WTC11 (cell line): ENCODE measurements around the gene NCMAP.

Source experiments
- ELF4 ChIP-seq: sonication (generic); formaldehyde crosslinking; IDR thresholded peaks from 2 replicates; pipeline ENCODE4 v1.8.1; 2022; ENCODE audit warnings: low read depth, mild to moderate bottlenecking, moderate library complexity, missing genetic modification reagents
- OVOL2 ChIP-seq: fragments of 250-450 bp; sonication (Bioruptor Pico); IDR thresholded peaks from 2 replicates; pipeline ENCODE4 v1.9.0; 2021; ENCODE audit warnings: mild to moderate bottlenecking, borderline replicate concordance
- SP1 ChIP-seq: sonication (generic); formaldehyde crosslinking; conservative IDR thresholded peaks from 2 replicates; pipeline ENCODE4 v1.8.1; 2022; ENCODE audit warnings: missing genetic modification reagents
- ZMAT4 ChIP-seq: fragments of 250-450 bp; sonication (Bioruptor Pico); IDR thresholded peaks from 2 replicates; pipeline ENCODE4 v1.9.0; 2021; ENCODE audit warnings: mild to moderate bottlenecking
- TF ChIP-seq, protein P1 (sequence below): fragments of 200-600 bp; IDR thresholded peaks from 2 replicates; pipeline ENCODE4 v1.8.0; 2022; ENCODE audit warnings: antibody characterized with exemption
- TF ChIP-seq, protein P2 (sequence below): sonication (generic); formaldehyde crosslinking; IDR thresholded peaks from 2 replicates; pipeline ENCODE4 v1.8.0; 2022; ENCODE audit warnings: mild to moderate bottlenecking, missing genetic modification reagents
- TF ChIP-seq, protein P3 (sequence below): sonication (generic); formaldehyde crosslinking; IDR thresholded peaks from 2 replicates; pipeline ENCODE4 v1.8.0; 2022; ENCODE audit warnings: mild to moderate bottlenecking, missing genetic modification reagents

DNA sequence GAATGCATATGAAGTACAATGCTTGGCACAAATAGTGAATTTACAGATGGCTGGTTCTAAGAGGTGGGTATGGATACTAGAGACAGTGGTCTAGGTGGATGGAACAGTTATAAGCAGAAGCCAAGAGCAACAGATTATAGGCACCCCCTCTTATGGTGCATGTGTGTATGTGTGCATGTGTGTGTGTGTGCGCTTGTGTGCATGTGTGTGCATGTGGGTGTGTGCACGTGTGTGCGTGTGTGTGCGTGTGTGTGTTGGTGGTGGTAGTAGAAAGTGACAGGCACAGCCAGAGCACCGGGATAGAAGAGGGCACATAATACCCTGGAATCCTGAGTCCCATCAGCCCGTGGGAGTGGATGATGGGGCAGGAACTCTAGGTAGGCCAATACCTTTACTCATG, 1.3 kb downstream of the NCMAP start:
- no peak for TF ChIP-seq OVOL2
- TF ChIP-seq, protein P1, sequence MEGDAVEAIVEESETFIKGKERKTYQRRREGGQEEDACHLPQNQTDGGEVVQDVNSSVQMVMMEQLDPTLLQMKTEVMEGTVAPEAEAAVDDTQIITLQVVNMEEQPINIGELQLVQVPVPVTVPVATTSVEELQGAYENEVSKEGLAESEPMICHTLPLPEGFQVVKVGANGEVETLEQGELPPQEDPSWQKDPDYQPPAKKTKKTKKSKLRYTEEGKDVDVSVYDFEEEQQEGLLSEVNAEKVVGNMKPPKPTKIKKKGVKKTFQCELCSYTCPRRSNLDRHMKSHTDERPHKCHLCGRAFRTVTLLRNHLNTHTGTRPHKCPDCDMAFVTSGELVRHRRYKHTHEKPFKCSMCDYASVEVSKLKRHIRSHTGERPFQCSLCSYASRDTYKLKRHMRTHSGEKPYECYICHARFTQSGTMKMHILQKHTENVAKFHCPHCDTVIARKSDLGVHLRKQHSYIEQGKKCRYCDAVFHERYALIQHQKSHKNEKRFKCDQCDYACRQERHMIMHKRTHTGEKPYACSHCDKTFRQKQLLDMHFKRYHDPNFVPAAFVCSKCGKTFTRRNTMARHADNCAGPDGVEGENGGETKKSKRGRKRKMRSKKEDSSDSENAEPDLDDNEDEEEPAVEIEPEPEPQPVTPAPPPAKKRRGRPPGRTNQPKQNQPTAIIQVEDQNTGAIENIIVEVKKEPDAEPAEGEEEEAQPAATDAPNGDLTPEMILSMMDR, result no peak
- TF ChIP-seq ELF4 (CRISPR knock-in tag), result no peak
- no peak for TF ChIP-seq ZMAT4 (CRISPR knock-in tag)
- TF ChIP-seq, protein P2, sequence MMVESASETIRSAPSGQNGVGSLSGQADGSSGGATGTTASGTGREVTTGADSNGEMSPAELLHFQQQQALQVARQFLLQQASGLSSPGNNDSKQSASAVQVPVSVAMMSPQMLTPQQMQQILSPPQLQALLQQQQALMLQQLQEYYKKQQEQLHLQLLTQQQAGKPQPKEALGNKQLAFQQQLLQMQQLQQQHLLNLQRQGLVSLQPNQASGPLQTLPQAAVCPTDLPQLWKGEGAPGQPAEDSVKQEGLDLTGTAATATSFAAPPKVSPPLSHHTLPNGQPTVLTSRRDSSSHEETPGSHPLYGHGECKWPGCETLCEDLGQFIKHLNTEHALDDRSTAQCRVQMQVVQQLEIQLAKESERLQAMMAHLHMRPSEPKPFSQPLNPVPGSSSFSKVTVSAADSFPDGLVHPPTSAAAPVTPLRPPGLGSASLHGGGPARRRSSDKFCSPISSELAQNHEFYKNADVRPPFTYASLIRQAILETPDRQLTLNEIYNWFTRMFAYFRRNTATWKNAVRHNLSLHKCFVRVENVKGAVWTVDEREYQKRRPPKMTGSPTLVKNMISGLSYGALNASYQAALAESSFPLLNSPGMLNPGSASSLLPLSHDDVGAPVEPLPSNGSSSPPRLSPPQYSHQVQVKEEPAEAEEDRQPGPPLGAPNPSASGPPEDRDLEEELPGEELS (CRISPR knock-in tag), result no peak
- TF ChIP-seq, protein P3, sequence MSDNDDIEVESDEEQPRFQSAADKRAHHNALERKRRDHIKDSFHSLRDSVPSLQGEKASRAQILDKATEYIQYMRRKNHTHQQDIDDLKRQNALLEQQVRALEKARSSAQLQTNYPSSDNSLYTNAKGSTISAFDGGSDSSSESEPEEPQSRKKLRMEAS (CRISPR knock-in tag), result no peak
- TF ChIP-seq SP1 (CRISPR knock-in tag), result no peak
